Heart right ventricle (tissue), 16 donors: ENCODE results near the gene ZBP1. TPM values are rescaled to one million over a fixed set of nuclear protein-coding genes. Genes with fewer than 3 reads are reported as not detected.

ENCODE experiments used
- ATAC-seq, 8 donors: fragments of 200-7000 bp; cut with Tn5 transposase; one replicate each; pipeline ENCODE4 v1.9.1; 2020; ENCODE audit warnings: mild to moderate bottlenecking in 8 of 8, moderate library complexity in 8 of 8, moderate number of reproducible peaks in 1 of 8
- DNase-seq, 2 donors: peaks; one replicate each; pipeline ENCODE4 v3.0.0-alpha.2; 2020
- H3K27ac ChIP-seq, 10 donors: fragments of 200-600 bp; sonication (generic) in 2 of 10; one replicate each; pipeline versions ENCODE4 v1.5.0 to v1.8.0; 2020 to 2022; ENCODE audit warnings: mild to moderate bottlenecking in 3 of 10
- H3K27me3 ChIP-seq, 7 donors: fragments of 200-600 bp; one replicate each; pipeline ENCODE4 v1.8.0; 2021 to 2022; ENCODE audit warnings: mild to moderate bottlenecking in 2 of 7
- H3K36me3 ChIP-seq, 9 donors: fragments of 200-600 bp; sonication (generic) in 1 of 9; one replicate each; pipeline versions ENCODE4 v1.5.0 to v1.8.0; 2020 to 2022; ENCODE audit warnings: mild to moderate bottlenecking in 2 of 9
- H3K4me1 ChIP-seq, 9 donors: fragments of 200-600 bp; sonication (generic) in 1 of 9; one replicate each; pipeline versions ENCODE4 v1.5.0 to v1.8.0; 2020 to 2022; ENCODE audit warnings: mild to moderate bottlenecking in 4 of 9
- H3K4me3 ChIP-seq, 10 donors: fragments of 200-600 bp; sonication (generic) in 2 of 10; one replicate each; pipeline versions ENCODE4 v1.5.0 to v1.8.0; 2020 to 2022; ENCODE audit warnings: mild to moderate bottlenecking in 7 of 10, moderate library complexity in 2 of 10
- H3K9me3 ChIP-seq, 11 donors: fragments of 200-600 bp in 10 of 11; sonication (generic) in 2 of 11; one replicate each; pipeline versions ENCODE4 v1.5.0 to v1.8.0; 2013 to 2022; ENCODE audit warnings: mild to moderate bottlenecking in 2 of 11, control low read depth in 1 of 11, moderate library complexity in 1 of 11
- WGBS, 2 donors: extraction: QIAGEN DNeasy Blood & Tissue Kit; methylation state at CpG; one replicate each; pipeline ENCODE4 v1.1.7; 2013; ENCODE audit warnings: inconsistent platforms in 1 of 2; 5-methylcytosine and 5-hydroxymethylcytosine counted together
- intact Hi-C, 10 donors: fragments of 100-400 bp; cut with DNase I; formaldehyde crosslinking; loops; one replicate each; pipeline versions ENCODE4 v1.11.1 to v1.14.2; 2022
- polyA plus RNA-seq, 2 donors: library from polyadenylated mRNA; stranded (reverse); fragments of 200-250 nt; gene quantifications; one replicate each; pipeline ENCODE4 v1.2.3, GENCODE V29; 2013
- total RNA-seq, 10 donors: library from RNA; stranded (reverse); fragmentation: NEBNext Ultra II Directional in 3 of 10; extraction: Animal tissue kit (Norgen Biotek cat#: 25700) in 3 of 10; gene quantifications; one replicate each; pipeline versions ENCODE4 v1.2.1 to v1.2.4, GENCODE V29; 2021 to 2023
- TF ChIP-seq, protein P1 (sequence below), 9 donors: fragments of 200-600 bp; sonication (generic) in 2 of 9; IDR thresholded peaks; one replicate each; pipeline versions ENCODE4 v1.5.0 to v1.8.0; 2021 to 2022; ENCODE audit warnings: antibody characterized with exemption in 9 of 9, mild to moderate bottlenecking in 5 of 9, moderate library complexity in 1 of 9
- donor health status: Arrhythmogenic right ventricular cardiomyopathy.
- donor health status: ischemic (EF 13 %, LVEDD 7.1; RV severe dilation, severe dysfunction).
- donor health status: healthy with polysubstance abuse.
- donor health status: DM: no; HTN: yes; CAD: no.
- donor health status: DM: no; HTN: no; CAD: no.
- donor health status: ischemic (EF 25% LVEDD 6.9; RV normal size, moderate dysfunction).
- donor health status: ischemic (EF 25% LVEDD 5.7; RV mildly dilated, moderate dysfunction).
- donor health status: healthy.
- donor health status: DM: yes; HTN: yes; CAD: no.
- donor health status: Ischemic cardiomyopathy.
- donor health status: ischemic (EF 35%, LVEDD 5.7; RV mildly dilated, moderate dysfunction).
- donor health status: nonischemic (EF 11% LVEDD 7.7; RV severe dilation, severe dysfunction).
- donor health status: DM: yes; HTN: yes; CAD: no.
- donor health status: PGD.
- donor health status: ischemic (EF 29% LVEDD 5.4; RV normal size, mild dysfunction).
- donor health status: nonischemic (EF 23%, LVEDD 6.1; RV moderate dilation, normal function).

The ZBP1 gene
- total and polyA plus RNA-seq, 12 donors = 0.13 to 1.2 (median 0.31) TPM; not detected in 2

DNA sequence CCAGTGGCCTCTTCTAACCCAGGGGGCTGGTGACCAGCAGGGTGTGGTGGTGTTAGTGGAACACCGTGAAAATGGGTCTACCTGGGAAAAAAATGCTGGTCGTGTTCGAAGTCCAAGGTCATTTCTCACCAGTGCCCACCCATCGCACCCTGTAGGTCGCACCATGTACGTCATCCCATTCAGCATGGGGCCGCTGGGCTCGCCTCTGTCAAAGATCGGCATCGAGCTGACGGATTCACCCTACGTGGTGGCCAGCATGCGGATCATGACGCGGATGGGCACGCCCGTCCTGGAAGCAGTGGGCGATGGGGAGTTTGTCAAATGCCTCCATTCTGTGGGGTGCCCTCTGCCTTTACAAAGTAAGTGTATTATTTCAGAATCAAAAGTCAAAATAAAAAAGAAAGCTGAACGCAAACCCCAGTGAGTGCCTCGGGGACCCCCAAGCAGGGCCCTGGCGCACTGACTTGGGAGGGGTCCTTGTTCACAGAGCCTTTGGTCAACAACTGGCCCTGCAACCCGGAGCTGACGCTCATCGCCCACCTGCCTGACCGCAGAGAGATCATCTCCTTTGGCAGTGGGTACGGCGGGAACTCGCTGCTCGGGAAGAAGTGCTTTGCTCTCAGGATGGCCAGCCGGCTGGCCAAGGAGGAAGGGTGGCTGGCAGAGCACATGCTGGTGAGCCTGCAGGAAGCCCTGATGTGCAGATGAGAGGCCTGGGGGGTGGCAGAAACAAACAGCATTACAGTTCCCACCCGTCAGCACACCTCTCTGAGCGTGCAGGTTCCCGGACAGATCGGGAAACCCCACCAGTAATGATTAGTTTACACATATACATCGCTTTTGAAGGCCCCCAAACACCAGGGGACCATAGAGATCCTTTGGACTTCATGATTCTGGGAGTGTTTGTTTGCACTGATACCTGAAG, 57.4 kb downstream of the ZBP1 start:
- intact Hi-C loops = no loop called here
- Histone ChIP-seq H3K9me3 (no peaks in the 10 kb centered on the region), H3K4me3 (no peak overlapping the region), H3K4me1 (peaks cover 0 to 5% (median 0%) of the 10 kb centered on the region in 9 donors), H3K27me3 (peaks cover 0 to 41% (median 26%) of the 10 kb centered on the region in 7 donors), H3K27ac (no peak overlapping the region), H3K36me3 (no peaks in the 10 kb centered on the region)
- DNase-seq = no peak
- ATAC-seq = no peak
- TF ChIP-seq, protein P1, sequence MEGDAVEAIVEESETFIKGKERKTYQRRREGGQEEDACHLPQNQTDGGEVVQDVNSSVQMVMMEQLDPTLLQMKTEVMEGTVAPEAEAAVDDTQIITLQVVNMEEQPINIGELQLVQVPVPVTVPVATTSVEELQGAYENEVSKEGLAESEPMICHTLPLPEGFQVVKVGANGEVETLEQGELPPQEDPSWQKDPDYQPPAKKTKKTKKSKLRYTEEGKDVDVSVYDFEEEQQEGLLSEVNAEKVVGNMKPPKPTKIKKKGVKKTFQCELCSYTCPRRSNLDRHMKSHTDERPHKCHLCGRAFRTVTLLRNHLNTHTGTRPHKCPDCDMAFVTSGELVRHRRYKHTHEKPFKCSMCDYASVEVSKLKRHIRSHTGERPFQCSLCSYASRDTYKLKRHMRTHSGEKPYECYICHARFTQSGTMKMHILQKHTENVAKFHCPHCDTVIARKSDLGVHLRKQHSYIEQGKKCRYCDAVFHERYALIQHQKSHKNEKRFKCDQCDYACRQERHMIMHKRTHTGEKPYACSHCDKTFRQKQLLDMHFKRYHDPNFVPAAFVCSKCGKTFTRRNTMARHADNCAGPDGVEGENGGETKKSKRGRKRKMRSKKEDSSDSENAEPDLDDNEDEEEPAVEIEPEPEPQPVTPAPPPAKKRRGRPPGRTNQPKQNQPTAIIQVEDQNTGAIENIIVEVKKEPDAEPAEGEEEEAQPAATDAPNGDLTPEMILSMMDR (IDR thresholded peaks at IDR 0.05) = no peak
- 92 to 94% methylated on average over 35 of the region's 35 CpGs for WGBS, 2 donors

GRCh38 chr20:57561356-57562279, 58.6 kb downstream of the ZBP1 start:
- peaks cover 0 to 5% (median 0%) of the 10 kb centered on the region in 9 donors for H3K4me1 ChIP-seq
- DNase-seq (no peak), ATAC-seq (no peak)
- no peak overlapping the region for H3K27ac ChIP-seq
- WGBS, 2 donors = 82% methylated on average over 24 of the region's 24 CpGs
- no peaks in the 10 kb centered on the region for H3K9me3 ChIP-seq
- no peaks in the 10 kb centered on the region for H3K36me3 ChIP-seq
- H3K27me3 ChIP-seq = peaks cover 0 to 42% (median 25%) of the 10 kb centered on the region in 7 donors
- intact Hi-C loops = no loop called here
- H3K4me3 ChIP-seq = no peak overlapping the region
- TF ChIP-seq, protein P1 (IDR thresholded peaks at IDR 0.05) = no peak

- H3K9me3 ChIP-seq = no peaks in the 10 kb centered on the region
- H3K4me3 ChIP-seq = no peak within 1 kb of the TSS
- no peak within 1 kb of the TSS for H3K27ac ChIP-seq
- H3K4me1 ChIP-seq = peaks cover 0 to 5% (median 0%) of the 10 kb centered on the region in 9 donors
- H3K27me3 ChIP-seq = peaks cover 0 to 49% (median 26%) of the 10 kb centered on the region in 7 donors
- no peaks in the 10 kb centered on the region for H3K36me3 ChIP-seq
- TF ChIP-seq, protein P1 (IDR thresholded peaks at IDR 0.05) = no peak
- ATAC-seq (peak; percentile 55 to 84 (median 71)), DNase-seq (peak; percentile 59 to 65)
- WGBS, 2 donors = 51 to 54% methylated on average over 14 of the region's 14 CpGs
- intact Hi-C loops = no loop called here
These were observed 59.5 kb downstream of the ZBP1 start, which contains the start of gene PCK1 for GRCh38 chr20:57560554-57561355. PCK1 (plus strand) TSS chr20:57561110; CDS start chr20:57561412, 302 bp downstream.
